MG63 (cell line): ENCODE measurements around the gene CEBPZOS. TPM values are rescaled to one million over a fixed set of nuclear protein-coding genes. Genes with fewer than 3 reads are reported as not detected.

Experiments used
- total RNA-seq: library from RNA; depleted of rRNA; stranded (reverse); fragments of >200 nt; shearing (Covaris generic); gene quantifications from 2 replicates; pipeline ENCODE4 v1.2.3, GENCODE V29; 2014; ENCODE audit warnings: low replicate concordance; rRNA removed

CEBPZOS gene
- total RNA-seq, 1 experiment from 2014 or later, result 9.1 TPM

Other genes with a start within 250 kb of the CEBPZOS start
- gene STRN, start 230.0 kb upstream of the CEBPZOS start, total RNA-seq, result 5.9 and 8.1 TPM in 2 replicates
- 2.9 and 3.5 TPM in 2 replicates for gene HEATR5B, start 112.1 kb upstream of the CEBPZOS start, total RNA-seq
- 6.3 and 9.0 TPM in 2 replicates for gene GPATCH11, start 112.0 kb upstream of the CEBPZOS start, total RNA-seq
- gene EIF2AK2, start 39.5 kb upstream of the CEBPZOS start, total RNA-seq, result 17.8 and 27.8 TPM in 2 replicates
- gene SULT6B1, start 7.8 kb upstream of the CEBPZOS start, total RNA-seq, result not detected in 2 replicates
- gene CEBPZ, start 35.1 kb downstream of the CEBPZOS start, total RNA-seq, result 35.0 and 47.0 TPM in 2 replicates
- gene NDUFAF7, start 35.2 kb downstream of the CEBPZOS start, total RNA-seq, result 15.8 and 27.8 TPM in 2 replicates
- 27.8 and 52.4 TPM in 2 replicates for gene PRKD3, start 128.3 kb downstream of the CEBPZOS start, total RNA-seq
- 0.59 and 3.4 TPM in 2 replicates for gene QPCT, start 148.1 kb downstream of the CEBPZOS start, total RNA-seq